T follicular helper cell (primary cell): ENCODE data around the gene LDAF1.
"Not testable (repeated sequence)": the region's sequence is repeated elsewhere in the genome, so short reads cannot be mapped to it uniquely, and the experiment has no call there.

Source experiments
- DNase-seq: peaks from one replicate; pipeline ENCODE4 v3.0.0-alpha.2; 2020; ENCODE audit warnings: low read depth
- total RNA-seq, 2 experiments: gene quantifications; one replicate each; lab custom pipeline; 2026; lab: John Stamatoyannopoulos, UW

Gene LDAF1
- total RNA-seq = 3.2 to 15.8 reads per million in 2 experiments

GRCh38 chr16:21158208-21159110, at the start of gene LDAF1:
TSS of gene LDAF1 (plus strand) at chr16:21158674. CDS start at chr16:21161183, 2,509 bp downstream.
- peak; percentile 68 for DNase-seq

GRCh38 chr16:21115551-21115950, 42.9 kb upstream of the LDAF1 start:
- DNase-seq = not testable (repeated sequence)

GRCh38 chr16:21116148-21116693, 42.3 kb upstream of the LDAF1 start:
- DNase-seq = no peak

GRCh38 chr16:21117567-21117966, 40.9 kb upstream of the LDAF1 start:
- DNase-seq = no peak

GRCh38 chr16:21120976-21121520, 37.4 kb upstream of the LDAF1 start:
- DNase-seq = no peak

- no peak for DNase-seq
These were observed 33.3 kb upstream of the LDAF1 start for GRCh38 chr16:21125191-21125590.

- DNase-seq = no peak
These were observed 32.0 kb upstream of the LDAF1 start for GRCh38 chr16:21126518-21126917.

GRCh38 chr16:21128991-21129390, 29.5 kb upstream of the LDAF1 start:
- DNase-seq = no peak

- no peak for DNase-seq
These were observed 27.7 kb upstream of the LDAF1 start for GRCh38 chr16:21130811-21131210.

GRCh38 chr16:21134053-21134452, 24.4 kb upstream of the LDAF1 start:
- DNase-seq = no peak

GRCh38 chr16:21145738-21146137, 12.7 kb upstream of the LDAF1 start:
- no peak for DNase-seq

GRCh38 chr16:21150375-21151001, 8.0 kb upstream of the LDAF1 start, which contains the start of gene DNAH3:
TSS of gene DNAH3 (minus strand) at chr16:21150846. CDS start at chr16:21150319, 527 bp downstream.
- no peak for DNase-seq

- not testable (repeated sequence) for DNase-seq
These were observed 6.1 kb upstream of the LDAF1 start for GRCh38 chr16:21152160-21153030.

- not testable (repeated sequence) for DNase-seq
These were observed 5.2 kb upstream of the LDAF1 start for GRCh38 chr16:21153124-21153729.

- not testable (repeated sequence) for DNase-seq
These were observed 2.5 kb upstream of the LDAF1 start for GRCh38 chr16:21156011-21156410.

GRCh38 chr16:21156767-21157467, 1.6 kb upstream of the LDAF1 start:
- DNase-seq = no peak

GRCh38 chr16:21157632-21158031, 842 bp upstream of the LDAF1 start:
- no peak for DNase-seq

- DNase-seq = no peak
These were observed 942 bp downstream of the LDAF1 start for GRCh38 chr16:21159281-21159951.

GRCh38 chr16:21160276-21160675, 1.8 kb downstream of the LDAF1 start:
- DNase-seq = no peak

GRCh38 chr16:21161211-21161610, 2.7 kb downstream of the LDAF1 start:
- DNase-seq = no peak
